MM.1S (cell line): ENCODE measurements around the gene TANK.
"Not testable (repeated sequence)": the region's sequence is repeated elsewhere in the genome, so short reads cannot be mapped to it uniquely, and the experiment has no call there.

Source experiments
- DNase-seq: peaks from one replicate; pipeline ENCODE4 v3.0.0-alpha.2; 2015
- H2AFZ ChIP-seq: fragments of 300-600 bp; sonication (generic); 2 replicates; pipeline ENCODE4 v1.6.0; 2016; ENCODE audit warnings: antibody characterized with exemption, low read length
- H3F3A ChIP-seq: fragments of 300-600 bp; sonication (generic); 2 replicates; pipeline ENCODE4 v1.6.1; 2016; ENCODE audit warnings: mild to moderate bottlenecking, antibody characterized with exemption, low read length, moderate library complexity, mixed read lengths; ENCODE audit not compliant: insufficient read depth
- H3K27ac ChIP-seq: fragments of 300-600 bp; sonication (generic); 2 replicates; pipeline ENCODE4 v1.5.1; 2016; ENCODE audit warnings: mild to moderate bottlenecking, low read length
- H3K27me3 ChIP-seq: fragments of 300-600 bp; sonication (generic); replicated peaks from 2 replicates; pipeline ENCODE4 v1.6.0; 2016; ENCODE audit warnings: low read length; ENCODE audit not compliant: insufficient read depth
- H3K36me3 ChIP-seq: fragments of 300-600 bp; sonication (generic); replicated peaks from 2 replicates; pipeline ENCODE4 v1.6.1; 2016; ENCODE audit warnings: mild to moderate bottlenecking, low read length, mixed read lengths; ENCODE audit not compliant: insufficient read depth
- H3K4me1 ChIP-seq: fragments of 300-600 bp; sonication (generic); 2 replicates; pipeline ENCODE4 v1.6.1; 2016; ENCODE audit warnings: low read length, mixed read lengths
- H3K4me2 ChIP-seq: fragments of 300-600 bp; sonication (generic); 2 replicates; pipeline ENCODE4 v1.6.0; 2016; ENCODE audit warnings: low read depth, low read length
- H3K4me3 ChIP-seq: fragments of 300-600 bp; sonication (generic); 2 replicates; pipeline ENCODE4 v1.5.1; 2016; ENCODE audit warnings: low read length, mixed read lengths
- H3K79me2 ChIP-seq: fragments of 300-600 bp; sonication (generic); 2 replicates; pipeline ENCODE4 v1.6.1; 2016; ENCODE audit warnings: mixed run types, low read length, mixed read lengths
- H3K9ac ChIP-seq: fragments of 300-600 bp; sonication (generic); 2 replicates; pipeline ENCODE4 v1.6.1; 2016; ENCODE audit warnings: low read length, mixed read lengths
- H3K9me2 ChIP-seq: fragments of 300-600 bp; sonication (generic); replicated peaks from 2 replicates; pipeline ENCODE4 v1.6.1; 2016; ENCODE audit warnings: mild to moderate bottlenecking, low read length, mixed read lengths; ENCODE audit not compliant: insufficient read depth
- H3K9me3 ChIP-seq: fragments of 300-600 bp; sonication (generic); replicated peaks from 2 replicates; pipeline ENCODE4 v1.6.1; 2016; ENCODE audit warnings: mild to moderate bottlenecking, low read length, mixed read lengths; ENCODE audit not compliant: insufficient read depth
- H4K20me1 ChIP-seq: fragments of 300-600 bp; sonication (generic); 2 replicates; pipeline ENCODE4 v1.6.1; 2016; ENCODE audit warnings: mild to moderate bottlenecking, low read length, moderate library complexity, mixed read lengths; ENCODE audit not compliant: insufficient read depth
- EZH2 ChIP-seq: fragments of 300-600 bp; sonication (generic); optimal IDR thresholded peaks from 2 replicates; pipeline ENCODE3; 2017; ENCODE audit warnings: low read depth, mild to moderate bottlenecking, antibody characterized with exemption, low read length, mixed read lengths
- EZH2phosphoT487 ChIP-seq: fragments of 300-600 bp; sonication (generic); IDR thresholded peaks from 2 replicates; pipeline ENCODE4 v1.6.1; 2018; ENCODE audit warnings: antibody characterized with exemption, low read length
- TF ChIP-seq, protein P1 (sequence below): fragments of 300-600 bp; sonication (generic); IDR thresholded peaks from 2 replicates; pipeline ENCODE4 v1.5.1; 2016; ENCODE audit warnings: antibody characterized with exemption, low read length, mixed read lengths

TANK gene

DNA sequence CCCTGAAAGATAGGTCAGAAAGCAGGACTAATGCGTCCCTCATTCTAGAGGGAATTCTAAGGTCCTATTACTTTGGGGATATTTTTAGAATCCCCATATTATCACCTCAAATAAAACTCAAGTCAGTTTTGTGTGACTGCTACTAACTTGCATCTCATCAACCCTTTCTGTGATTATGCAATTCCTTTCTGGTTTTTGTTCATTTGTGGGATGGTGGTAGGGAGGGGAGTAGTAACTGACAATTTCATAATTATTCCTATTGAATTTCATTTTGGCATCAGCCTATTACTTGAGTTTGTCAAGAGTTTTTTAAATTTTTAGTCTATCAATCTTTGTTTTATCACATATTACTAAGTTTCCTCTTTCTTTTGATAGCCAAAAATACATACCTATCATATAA lies 28.4 kb upstream of the TANK start:
- DNase-seq = no peak
- no peaks in the 10 kb centered on the region for H3K79me2 ChIP-seq
- no peaks in the 10 kb centered on the region for H3K27me3 ChIP-seq
- H3F3A ChIP-seq = no peaks in the 10 kb centered on the region
- H3K36me3 ChIP-seq = no peaks in the 10 kb centered on the region
- no peak overlapping the region for H3K9ac ChIP-seq
- H3K4me3 ChIP-seq = no peak overlapping the region
- no peaks in the 10 kb centered on the region for H3K9me2 ChIP-seq
- H2AFZ ChIP-seq = no peak overlapping the region
- no peaks in the 10 kb centered on the region for H4K20me1 ChIP-seq
- H3K4me1 ChIP-seq = no peaks in the 10 kb centered on the region
- H3K27ac ChIP-seq = no peak overlapping the region
- no peak overlapping the region for H3K4me2 ChIP-seq
- TF ChIP-seq, protein P1, sequence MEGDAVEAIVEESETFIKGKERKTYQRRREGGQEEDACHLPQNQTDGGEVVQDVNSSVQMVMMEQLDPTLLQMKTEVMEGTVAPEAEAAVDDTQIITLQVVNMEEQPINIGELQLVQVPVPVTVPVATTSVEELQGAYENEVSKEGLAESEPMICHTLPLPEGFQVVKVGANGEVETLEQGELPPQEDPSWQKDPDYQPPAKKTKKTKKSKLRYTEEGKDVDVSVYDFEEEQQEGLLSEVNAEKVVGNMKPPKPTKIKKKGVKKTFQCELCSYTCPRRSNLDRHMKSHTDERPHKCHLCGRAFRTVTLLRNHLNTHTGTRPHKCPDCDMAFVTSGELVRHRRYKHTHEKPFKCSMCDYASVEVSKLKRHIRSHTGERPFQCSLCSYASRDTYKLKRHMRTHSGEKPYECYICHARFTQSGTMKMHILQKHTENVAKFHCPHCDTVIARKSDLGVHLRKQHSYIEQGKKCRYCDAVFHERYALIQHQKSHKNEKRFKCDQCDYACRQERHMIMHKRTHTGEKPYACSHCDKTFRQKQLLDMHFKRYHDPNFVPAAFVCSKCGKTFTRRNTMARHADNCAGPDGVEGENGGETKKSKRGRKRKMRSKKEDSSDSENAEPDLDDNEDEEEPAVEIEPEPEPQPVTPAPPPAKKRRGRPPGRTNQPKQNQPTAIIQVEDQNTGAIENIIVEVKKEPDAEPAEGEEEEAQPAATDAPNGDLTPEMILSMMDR = no peak
- TF ChIP-seq EZH2 = no peak
- no peak for TF ChIP-seq EZH2phosphoT487
- H3K9me3 ChIP-seq = no peaks in the 10 kb centered on the region

- H4K20me1 ChIP-seq, H3K9ac ChIP-seq, H3K36me3 ChIP-seq, H3K4me2 ChIP-seq, H3K79me2 ChIP-seq, H2AFZ ChIP-seq, H3K9me3 ChIP-seq, H3F3A ChIP-seq, DNase-seq, H3K27ac ChIP-seq, H3K4me1 ChIP-seq, H3K27me3 ChIP-seq, H3K4me3 ChIP-seq, H3K9me2 ChIP-seq: not testable (repeated sequence)
Measured at GRCh38 chr2:161132384-161132783, 27.8 kb upstream of the TANK start.

GRCh38 chr2:161133366-161133765 lies 26.9 kb upstream of the TANK start:
- no peaks in the 10 kb centered on the region for H3K4me1 ChIP-seq
- no peaks in the 10 kb centered on the region for H3F3A ChIP-seq
- DNase-seq = no peak
- no peaks in the 10 kb centered on the region for H3K79me2 ChIP-seq
- TF ChIP-seq EZH2 (no peak), EZH2phosphoT487 (no peak)
- TF ChIP-seq, protein P1 = no peak
- no peak overlapping the region for H3K27ac ChIP-seq
- no peak overlapping the region for H3K4me2 ChIP-seq
- H2AFZ ChIP-seq = no peak overlapping the region
- no peaks in the 10 kb centered on the region for H3K9me3 ChIP-seq
- no peak overlapping the region for H3K4me3 ChIP-seq
- no peak overlapping the region for H3K9ac ChIP-seq
- no peaks in the 10 kb centered on the region for H3K9me2 ChIP-seq
- H3K36me3 ChIP-seq = no peaks in the 10 kb centered on the region
- no peaks in the 10 kb centered on the region for H3K27me3 ChIP-seq
- H4K20me1 ChIP-seq = no peaks in the 10 kb centered on the region

DNA sequence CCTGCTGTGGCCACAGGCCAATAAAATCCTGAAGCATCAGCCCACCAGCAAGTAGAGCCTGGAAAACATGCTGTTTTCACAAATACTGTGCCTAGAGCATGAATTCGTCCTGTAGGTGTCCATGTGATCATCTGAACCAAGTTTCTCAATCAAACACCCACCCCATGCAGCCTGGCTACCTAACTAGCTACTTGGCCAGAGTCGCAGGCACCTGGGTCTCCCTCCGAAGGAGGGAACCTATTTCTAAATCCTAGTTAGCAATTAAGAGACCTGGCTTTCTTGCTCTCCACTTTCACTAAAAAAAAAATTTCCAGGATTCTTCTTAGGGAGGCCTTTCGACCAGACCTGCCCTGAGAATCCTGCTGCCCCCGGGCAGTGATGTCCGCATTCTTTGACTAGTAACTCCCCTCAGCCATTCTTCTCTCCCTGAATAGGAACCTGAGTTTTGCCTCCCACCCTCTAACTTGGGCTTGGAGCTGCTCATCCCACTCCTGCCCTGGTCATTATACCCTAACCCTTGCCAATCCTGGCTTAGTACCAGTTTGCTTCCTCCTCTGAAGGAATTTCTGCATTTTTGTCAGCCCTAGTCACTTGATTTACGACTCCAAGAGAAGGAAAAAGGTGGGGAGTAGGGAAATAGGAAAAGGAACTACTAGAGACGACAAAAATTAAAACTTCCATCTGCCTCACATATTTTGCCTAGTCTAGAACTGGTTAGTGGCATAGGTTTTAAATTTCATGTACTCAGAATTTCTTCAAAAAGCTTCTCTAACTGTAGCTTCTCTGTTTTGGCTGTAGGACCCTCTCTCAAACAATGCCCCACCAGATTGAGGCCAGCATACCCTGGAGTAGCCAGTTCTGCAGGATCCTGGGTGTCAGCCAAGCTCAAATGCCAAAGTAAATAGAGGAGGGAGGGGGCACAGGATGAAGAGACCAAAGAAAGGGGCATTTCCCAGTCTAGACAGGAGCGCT lies 25.4 kb upstream of the TANK start:
- Histone ChIP-seq H2AFZ (no peak overlapping the region), H3K27me3 (no peaks in the 10 kb centered on the region), H4K20me1 (no peaks in the 10 kb centered on the region), H3K4me3 (no peak overlapping the region), H3K27ac (no peak overlapping the region), H3K9me3 (no peaks in the 10 kb centered on the region), H3K4me1 (no peaks in the 10 kb centered on the region), H3K9ac (no peak overlapping the region), H3K36me3 (no peaks in the 10 kb centered on the region), H3K9me2 (no peaks in the 10 kb centered on the region), H3K79me2 (no peaks in the 10 kb centered on the region), H3F3A (no peaks in the 10 kb centered on the region), H3K4me2 (no peak overlapping the region)
- DNase-seq = no peak
- TF ChIP-seq, protein P1 = no peak
- no peak for TF ChIP-seq EZH2phosphoT487
- TF ChIP-seq EZH2 = no peak
